OCI-LY3 (cell line): ENCODE measurements around the gene GPAT3.

Experiments used
- H2AFZ ChIP-seq: fragments of 200-600, 300-600 bp; shearing (Covaris generic); 2 replicates; pipeline ENCODE4 v1.6.0; 2014; ENCODE audit warnings: antibody characterized with exemption, low read depth, low read length
- H3K27ac ChIP-seq: fragments of 200-600, 300-600 bp; sonication (generic); 2 replicates; pipeline ENCODE4 v1.5.1; 2014; ENCODE audit warnings: mild to moderate bottlenecking, low read length, moderate library complexity, mixed read lengths
- H3K27me3 ChIP-seq: fragments of 200-600, 300-600 bp; sonication (generic); 2 replicates; pipeline ENCODE4 v1.6.1; 2014; ENCODE audit warnings: low read depth, low read length, mixed read lengths
- H3K36me3 ChIP-seq: fragments of 200-600, 300-600 bp; sonication (generic); replicated peaks from 2 replicates; pipeline ENCODE3; 2014; ENCODE audit warnings: low read depth, low read length, mixed read lengths
- H3K4me1 ChIP-seq: fragments of 300-600, 200-600 bp; sonication (generic); 2 replicates; pipeline ENCODE4 v1.6.1; 2014; ENCODE audit warnings: low read length, mixed read lengths
- H3K4me2 ChIP-seq: fragments of 200-600, 300-600 bp; sonication (generic); 2 replicates; pipeline ENCODE4 v1.6.1; 2014; ENCODE audit warnings: low read length, mixed read lengths
- H3K4me3 ChIP-seq: fragments of 300-600, 200-600 bp; sonication (generic); 2 replicates; pipeline ENCODE4 v1.5.1; 2014; ENCODE audit warnings: antibody characterized with exemption, mild to moderate bottlenecking, low read length, moderate library complexity
- H3K79me2 ChIP-seq: fragments of 300-600, 200-600 bp; shearing (Covaris generic); 2 replicates; pipeline ENCODE4 v1.6.1; 2014; ENCODE audit warnings: mild to moderate bottlenecking, low read length, mixed read lengths
- H3K9ac ChIP-seq: fragments of 300-600, 200-600 bp; shearing (Covaris generic); 2 replicates; pipeline ENCODE4 v1.6.0; 2014; ENCODE audit warnings: mild to moderate bottlenecking, low read length, moderate library complexity
- H3K9me3 ChIP-seq: fragments of 200-600, 300-600 bp; shearing (Covaris generic); 2 replicates; pipeline ENCODE4 v1.6.1; 2014; ENCODE audit warnings: low read length, mixed read lengths; ENCODE audit not compliant: insufficient read depth
- H4K20me1 ChIP-seq: fragments of 200-600, 300-600 bp; sonication (generic); 2 replicates; pipeline ENCODE4 v1.6.1; 2016; ENCODE audit warnings: low read length, mixed read lengths; ENCODE audit not compliant: insufficient read depth
- CTCF ChIP-seq: fragments of 200-600, 300-600 bp; sonication (generic); IDR thresholded peaks from 2 replicates; pipeline ENCODE4 v1.5.1; 2014; ENCODE audit warnings: antibody characterized with exemption, low read length, low read depth
- EZH2phosphoT487 ChIP-seq: fragments of 200-600 bp; shearing (Covaris generic); IDR thresholded peaks from 2 replicates; pipeline ENCODE4 v1.6.1; 2018; ENCODE audit warnings: antibody characterized with exemption, mixed run types, low read depth

The GPAT3 gene

GRCh38 chr4:83542225-83542624 lies 6.3 kb downstream of the GPAT3 start:
- Histone ChIP-seq H2AFZ (no peak overlapping the region), H3K4me2 (no peak overlapping the region), H3K79me2 (no peaks in the 10 kb centered on the region), H3K36me3 (no peaks in the 10 kb centered on the region), H3K4me3 (no peak overlapping the region), H3K27ac (no peak overlapping the region), H4K20me1 (no peaks in the 10 kb centered on the region), H3K4me1 (no peaks in the 10 kb centered on the region), H3K9me3 (no peaks in the 10 kb centered on the region), H3K27me3 (no peaks in the 10 kb centered on the region), H3K9ac (no peak overlapping the region)
- TF ChIP-seq CTCF (no peak), EZH2phosphoT487 (no peak)

GRCh38 chr4:83546786-83547185 lies 10.9 kb downstream of the GPAT3 start:
- no peaks in the 10 kb centered on the region for H3K27me3 ChIP-seq
- H3K9me3 ChIP-seq, result no peaks in the 10 kb centered on the region
- no peak overlapping the region for H3K4me3 ChIP-seq
- H3K4me1 ChIP-seq, result no peaks in the 10 kb centered on the region
- H3K27ac ChIP-seq, result no peak overlapping the region
- no peaks in the 10 kb centered on the region for H4K20me1 ChIP-seq
- TF ChIP-seq EZH2phosphoT487 (no peak), CTCF (no peak)
- no peak overlapping the region for H2AFZ ChIP-seq
- H3K4me2 ChIP-seq, result no peak overlapping the region
- no peaks in the 10 kb centered on the region for H3K36me3 ChIP-seq
- no peaks in the 10 kb centered on the region for H3K79me2 ChIP-seq
- H3K9ac ChIP-seq, result no peak overlapping the region

GRCh38 chr4:83548151-83548905 lies 12.4 kb downstream of the GPAT3 start:
- H3K4me3 ChIP-seq, result no peak overlapping the region
- no peaks in the 10 kb centered on the region for H3K79me2 ChIP-seq
- H3K9me3 ChIP-seq, result no peaks in the 10 kb centered on the region
- no peak overlapping the region for H3K27ac ChIP-seq
- no peak overlapping the region for H2AFZ ChIP-seq
- H3K9ac ChIP-seq, result no peak overlapping the region
- H3K36me3 ChIP-seq, result no peaks in the 10 kb centered on the region
- no peak overlapping the region for H3K4me2 ChIP-seq
- H3K27me3 ChIP-seq, result no peaks in the 10 kb centered on the region
- TF ChIP-seq EZH2phosphoT487 (no peak), CTCF (no peak)
- no peaks in the 10 kb centered on the region for H4K20me1 ChIP-seq
- no peaks in the 10 kb centered on the region for H3K4me1 ChIP-seq

- no peak overlapping the region for H3K4me3 ChIP-seq
These were observed 16.2 kb downstream of the GPAT3 start for GRCh38 chr4:83552083-83552482.

More at GRCh38 chr4:83552083-83552482, 16.2 kb downstream of the GPAT3 start:
- no peaks in the 10 kb centered on the region for H3K36me3 ChIP-seq
- H2AFZ ChIP-seq, result no peak overlapping the region
- no peaks in the 10 kb centered on the region for H3K27me3 ChIP-seq
- no peak overlapping the region for H3K4me2 ChIP-seq
- H3K4me1 ChIP-seq, result no peaks in the 10 kb centered on the region
- no peak for TF ChIP-seq CTCF
- no peak for TF ChIP-seq EZH2phosphoT487
- H3K9ac ChIP-seq, result no peak overlapping the region
- H3K9me3 ChIP-seq, result no peaks in the 10 kb centered on the region
- no peak overlapping the region for H3K27ac ChIP-seq
- no peaks in the 10 kb centered on the region for H4K20me1 ChIP-seq
- H3K79me2 ChIP-seq, result no peaks in the 10 kb centered on the region
